Activated CD8-positive, alpha-beta memory T cell treated with anti-CD3 and anti-CD28 coated beads, Interleukin-2, amount 50 U/mL, for 1 hour (primary cell): ENCODE measurements around the gene VPS4A.

ENCODE experiments used
- DNase-seq: peaks from one replicate; pipeline ENCODE4 v3.0.0-alpha.2; 2020; ENCODE audit errors: extremely low read depth

VPS4A gene

GRCh38 chr16:69366431-69366830 is 55.3 kb downstream of the VPS4A start:
- no peak for DNase-seq

GRCh38 chr16:69367980-69368379 is 56.8 kb downstream of the VPS4A start:
- DNase-seq = no peak

GRCh38 chr16:69368866-69369265 is 57.7 kb downstream of the VPS4A start:
- no peak for DNase-seq

GRCh38 chr16:69371564-69371963 is 60.4 kb downstream of the VPS4A start:
- no peak for DNase-seq

- no peak for DNase-seq
Observed at GRCh38 chr16:69373019-69373418, 61.9 kb downstream of the VPS4A start.
